H9 (cell line): Measurements from ENCODE around the gene CROCC. TPM values are rescaled to one million over a fixed set of nuclear protein-coding genes. Genes with fewer than 3 reads are reported as not detected.

Source experiments
- DNase-seq: peaks from one replicate; pipeline ENCODE4 v3.0.0-alpha.2; 2017
- H2AFZ ChIP-seq: one replicate; pipeline ENCODE4 v1.6.1; 2013; ENCODE audit warnings: mild to moderate bottlenecking, low read length, control low read depth, moderate library complexity
- H2AK5ac ChIP-seq: 2 replicates; pipeline ENCODE4 v1.6.1; 2013; ENCODE audit warnings: low read length, control low read depth, mixed read lengths; ENCODE audit not compliant: insufficient read length
- H2BK120ac ChIP-seq: one replicate; pipeline ENCODE4 v1.6.1; 2013; ENCODE audit warnings: low read depth, mild to moderate bottlenecking, low read length, control low read depth, inconsistent platforms; ENCODE audit not compliant: poor library complexity, severe bottlenecking
- H2BK12ac ChIP-seq: 2 replicates; pipeline ENCODE4 v1.6.1; 2013; ENCODE audit warnings: low read length, control low read depth, mixed read lengths, low read depth; ENCODE audit not compliant: insufficient read length
- H2BK15ac ChIP-seq: 2 replicates; pipeline ENCODE4 v1.6.1; 2013; ENCODE audit warnings: low read depth, low read length, control low read depth
- H2BK20ac ChIP-seq: one replicate; pipeline ENCODE4 v1.6.1; 2013; ENCODE audit warnings: low read depth, mild to moderate bottlenecking, low read length, control low read depth, inconsistent platforms; ENCODE audit not compliant: poor library complexity, severe bottlenecking
- H2BK5ac ChIP-seq: 2 replicates; pipeline ENCODE4 v1.6.1; 2013; ENCODE audit warnings: low read length, control low read depth, mixed read lengths; ENCODE audit not compliant: insufficient read length
- H3K14ac ChIP-seq: 2 replicates; pipeline ENCODE4 v1.6.1; 2013; ENCODE audit warnings: low read length, control low read depth; ENCODE audit not compliant: insufficient read depth
- H3K18ac ChIP-seq: 2 replicates; pipeline ENCODE4 v1.6.1; 2013; ENCODE audit warnings: low read depth, mild to moderate bottlenecking, mixed read lengths, low read length, control low read depth; ENCODE audit not compliant: insufficient read length
- H3K23ac ChIP-seq: 2 replicates; pipeline ENCODE4 v1.6.1; 2013; ENCODE audit warnings: low read length, control low read depth, mixed read lengths, low read depth; ENCODE audit not compliant: insufficient read length
- H3K23me2 ChIP-seq: 2 replicates; pipeline ENCODE4 v1.6.1; 2013; ENCODE audit warnings: low read depth, mild to moderate bottlenecking, mixed read lengths, low read length, control low read depth; ENCODE audit not compliant: insufficient read length, poor library complexity, severe bottlenecking
- H3K27ac ChIP-seq: 2 replicates; pipeline ENCODE4 v1.5.1; 2013; ENCODE audit warnings: low read length, control low read depth, mixed read lengths, low read depth; ENCODE audit not compliant: insufficient read length
- H3K27me3 ChIP-seq: 2 replicates; pipeline ENCODE4 v1.6.1; 2013; ENCODE audit warnings: low read length, control low read depth, inconsistent platforms; ENCODE audit not compliant: insufficient read depth
- H3K4ac ChIP-seq: 2 replicates; pipeline ENCODE4 v1.6.1; 2013; ENCODE audit warnings: low read depth, mild to moderate bottlenecking, control low read depth, inconsistent platforms, low read length, moderate library complexity
- H3K4me1 ChIP-seq: 2 replicates; pipeline ENCODE4 v1.6.1; 2013; ENCODE audit warnings: low read length, control low read depth, inconsistent platforms; ENCODE audit not compliant: insufficient read depth
- H3K4me2 ChIP-seq: 2 replicates; pipeline ENCODE4 v1.6.1; 2013; ENCODE audit warnings: low read length, control low read depth, mixed read lengths; ENCODE audit not compliant: insufficient read length, insufficient read depth
- H3K56ac ChIP-seq: 2 replicates; pipeline ENCODE4 v1.6.1; 2013; ENCODE audit warnings: low read depth, mild to moderate bottlenecking, mixed read lengths, low read length, control low read depth; ENCODE audit not compliant: insufficient read length
- H3K79me1 ChIP-seq: 2 replicates; pipeline ENCODE4 v1.6.1; 2013; ENCODE audit warnings: low read depth, mild to moderate bottlenecking, moderate library complexity, low read length, control low read depth, inconsistent platforms; ENCODE audit not compliant: insufficient read depth, poor library complexity, severe bottlenecking
- H3K79me2 ChIP-seq: 2 replicates; pipeline ENCODE4 v1.6.1; 2013; ENCODE audit warnings: low read length, control low read depth, inconsistent platforms; ENCODE audit not compliant: insufficient read depth
- H3K9ac ChIP-seq: 2 replicates; pipeline ENCODE4 v1.6.1; 2013; ENCODE audit warnings: low read length, control low read depth, mixed read lengths; ENCODE audit not compliant: insufficient read length; ENCODE audit errors: extremely low read depth
- H3K9me3 ChIP-seq: one replicate; pipeline ENCODE4 v1.6.1; 2013; ENCODE audit warnings: low read depth, low read length, inconsistent platforms; ENCODE audit not compliant: control insufficient read depth
- H3T11ph ChIP-seq: one replicate; pipeline ENCODE4 v1.6.1; 2013; ENCODE audit warnings: mild to moderate bottlenecking, low read length, control low read depth, inconsistent platforms
- H4K20me1 ChIP-seq: one replicate; pipeline ENCODE4 v1.6.1; 2013; ENCODE audit not compliant: control insufficient read depth, insufficient read length, insufficient read depth
- H4K5ac ChIP-seq: 2 replicates; pipeline ENCODE4 v1.6.1; 2013; ENCODE audit warnings: low read depth, mild to moderate bottlenecking, mixed read lengths, low read length, control low read depth; ENCODE audit not compliant: insufficient read length
- H4K8ac ChIP-seq: replicated peaks from 2 replicates; pipeline ENCODE4 v1.6.1; 2013; ENCODE audit warnings: low read length, control low read depth, mixed read lengths, low read depth; ENCODE audit not compliant: insufficient read length
- H4K91ac ChIP-seq: 2 replicates; pipeline ENCODE4 v1.6.1; 2013; ENCODE audit warnings: low read depth, mild to moderate bottlenecking, moderate library complexity, mixed read lengths, low read length, control low read depth; ENCODE audit not compliant: insufficient read length
- H3K27ac Mint-ChIP-seq, 3 experiments: 2 replicates in 2 of 3; 3 replicates in 1 of 3; pipeline ENCODE4 v1.8.0; 2020 to 2021; ENCODE audit warnings: mixed read lengths in 3 of 3, mild to moderate bottlenecking in 1 of 3, moderate library complexity in 1 of 3
- H3K27me3 Mint-ChIP-seq: 2 replicates; pipeline ENCODE4 v1.8.0; 2021; ENCODE audit warnings: low read depth, mild to moderate bottlenecking, moderate library complexity, mixed read lengths
- H3K36me3 Mint-ChIP-seq, 3 experiments: 2 replicates in 2 of 3; 3 replicates in 1 of 3; pipeline ENCODE4 v1.8.0; 2020 to 2021; ENCODE audit warnings: low read depth in 3 of 3, mixed read lengths in 3 of 3; ENCODE audit not compliant: insufficient read depth in 1 of 3
- H3K4me1 Mint-ChIP-seq, 2 experiments: 2 replicates each; pipeline ENCODE4 v1.8.0; 2020; ENCODE audit warnings: mixed read lengths in 2 of 2
- H3K4me3 Mint-ChIP-seq, 2 experiments: 2 replicates in 1 of 2; 3 replicates in 1 of 2; pipeline ENCODE4 v1.8.0; 2020 to 2021; ENCODE audit warnings: mild to moderate bottlenecking in 2 of 2, mixed read lengths in 2 of 2, moderate library complexity in 1 of 2
- H3K9me3 Mint-ChIP-seq, 2 experiments: 2 replicates in 1 of 2; 3 replicates in 1 of 2; pipeline ENCODE4 v1.8.0; 2020; ENCODE audit warnings: mild to moderate bottlenecking in 2 of 2, mixed read lengths in 2 of 2, moderate library complexity in 1 of 2
- CTCF ChIP-seq: fragments of 200-600 bp; sonication (generic); conservative IDR thresholded peaks from 3 replicates; pipeline ENCODE4 v1.8.0; 2021; ENCODE audit warnings: antibody characterized with exemption, mild to moderate bottlenecking
- WGBS: extraction: QIAGEN DNeasy Blood & Tissue Kit; methylation state at CpG from one replicate; pipeline ENCODE4 v1.1.7; 2013; ENCODE audit warnings: missing lambda C conversion rate, low lambda C conversion rate, mixed read lengths; ENCODE audit not compliant: insufficient read length; ENCODE audit errors: extremely low coverage; 5-methylcytosine and 5-hydroxymethylcytosine counted together
- total RNA-seq: library from RNA; stranded (reverse); gene quantifications from 2 replicates; pipeline ENCODE4 v1.2.1, GENCODE V29; 2021

The CROCC gene
- total RNA-seq, 1 experiment from 2014 or later, result 40.7 TPM

GRCh38 chr1:16986962-16987361 is 65.2 kb downstream of the CROCC start:
- Histone ChIP-seq H3K4me2 (no peak overlapping the region), H2AK5ac (no peak overlapping the region), H3K27me3 (no peaks in the 10 kb centered on the region), H2BK120ac (no peak overlapping the region), H3K18ac (no peak overlapping the region), H3K9me3 (no peaks in the 10 kb centered on the region), H3K79me1 (no peaks in the 10 kb centered on the region), H4K5ac (no peak overlapping the region), H2BK20ac (no peak overlapping the region), H2AFZ (no peak overlapping the region), H3K9ac (no peak overlapping the region), H4K8ac (no peak overlapping the region), H3K79me2 (no peaks in the 10 kb centered on the region), H3K23me2 (no peaks in the 10 kb centered on the region), H4K91ac (no peak overlapping the region), H3K14ac (no peak overlapping the region), H2BK12ac (no peak overlapping the region), H3K4me1 (no peaks in the 10 kb centered on the region), H3K27ac (no peak overlapping the region), H2BK15ac (no peak overlapping the region), H4K20me1 (no peaks in the 10 kb centered on the region), H3K56ac (no peak overlapping the region), H2BK5ac (no peak overlapping the region), H3K23ac (no peak overlapping the region), H3K4ac (no peak overlapping the region), H3T11ph (no peak overlapping the region)
- no peak overlapping the region; a peak in 1 of 7 replicates for H3K27ac Mint-ChIP-seq
- H3K9me3 Mint-ChIP-seq, result no peaks in the 10 kb centered on the region
- WGBS, result no CpG with 5 or more reads among the region's 16 CpGs
- H3K4me3 Mint-ChIP-seq, result no peak overlapping the region
- peaks cover 3 to 22% (median 14%) of the 10 kb centered on the region in 3 experiments; a peak in 6 of 7 replicates for H3K36me3 Mint-ChIP-seq
- DNase-seq, result peak; percentile 88
- H3K4me1 Mint-ChIP-seq, result peaks cover 12 to 19% of the 10 kb centered on the region in 2 experiments
- H3K27me3 Mint-ChIP-seq, result no peaks in the 10 kb centered on the region
- peak; percentile 88 for TF ChIP-seq CTCF
